ENCODE data around the gene LYRM2.
"Not testable (repeated sequence)": the region's sequence is repeated elsewhere in the genome, so short reads cannot be mapped to it uniquely, and the experiment has no call there.

The LYRM2 gene

DNA sequence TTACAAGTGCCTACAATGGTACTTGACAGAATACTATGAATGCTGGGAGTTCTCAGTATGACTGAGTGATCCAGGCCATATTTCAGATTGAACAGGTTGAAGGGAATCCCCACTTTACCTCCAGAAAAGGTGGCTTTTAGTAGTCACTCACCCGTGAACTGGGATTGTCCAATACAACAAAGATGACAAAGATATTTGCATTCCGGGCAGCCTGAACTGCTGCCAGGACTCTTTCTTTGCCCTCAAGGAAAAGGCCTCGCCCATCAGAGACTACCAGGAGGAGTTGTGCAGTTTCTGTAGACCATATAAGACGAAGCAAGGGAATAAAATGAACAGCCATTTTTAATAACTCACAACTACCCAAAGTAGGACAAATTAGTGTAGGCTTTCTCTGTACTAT lies 6.3 kb upstream of the LYRM2 start:
- no peak for DNase-seq (ENCODE audit: low spot score)

DNA sequence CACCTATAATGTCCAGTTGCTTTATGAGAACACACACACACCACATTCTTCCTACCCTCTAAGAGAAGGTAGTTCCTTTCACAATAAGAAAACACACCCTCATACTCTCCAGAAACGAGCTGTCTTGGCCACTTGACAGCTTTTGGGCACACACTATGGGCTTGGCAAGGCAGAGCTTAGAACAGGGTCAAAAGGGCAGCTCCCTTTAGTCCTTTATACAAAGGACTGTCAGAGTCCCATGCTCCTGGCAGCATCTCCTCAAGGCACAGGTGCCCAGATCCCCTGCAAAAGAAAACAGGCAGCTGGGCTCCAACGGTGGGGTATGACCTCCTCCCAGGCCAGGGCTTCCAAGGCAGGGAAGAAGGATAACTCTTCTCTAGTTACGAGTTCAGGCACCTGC lies 4.9 kb upstream of the LYRM2 start:
- no peak for DNase-seq (ENCODE audit: low spot score)

DNA sequence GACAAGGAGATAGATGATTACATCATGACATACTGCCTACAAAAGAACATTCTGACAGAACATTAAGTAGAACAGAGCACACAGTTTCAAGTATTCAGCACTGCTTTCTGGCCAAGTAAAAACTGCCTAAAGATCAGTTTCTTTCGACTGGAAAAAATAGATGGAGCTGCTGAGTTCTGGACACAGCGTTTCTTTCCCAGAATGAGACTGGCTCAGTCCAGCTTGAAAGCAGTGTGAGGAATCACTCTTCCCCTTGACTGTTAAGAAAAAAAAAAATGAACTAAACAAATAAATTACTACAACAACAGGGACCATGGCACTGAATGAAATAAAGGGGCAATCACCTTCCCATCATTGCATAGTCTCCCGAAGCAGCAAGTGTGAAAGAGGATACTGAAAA lies 4.4 kb upstream of the LYRM2 start:
- DNase-seq (ENCODE audit: low spot score): no peak

DNA sequence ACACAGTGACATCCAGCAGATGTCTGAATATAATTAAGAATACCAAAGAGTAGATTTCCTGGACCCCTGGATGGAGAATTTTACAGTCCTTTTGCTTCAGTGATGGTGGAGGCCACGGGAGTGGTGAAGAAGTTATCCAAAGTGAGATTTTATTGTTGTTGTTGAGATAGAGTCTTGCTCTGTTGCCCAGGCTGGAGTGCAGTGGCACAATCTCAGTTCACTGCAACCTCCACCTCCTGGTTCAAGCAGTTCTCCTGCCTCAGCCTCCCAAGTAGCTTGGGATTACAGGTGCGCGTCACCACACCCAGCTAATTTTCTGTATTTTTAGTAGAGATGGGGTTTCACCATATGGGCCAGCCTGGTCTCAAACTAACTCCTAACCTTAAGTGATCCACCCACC lies 3.0 kb upstream of the LYRM2 start:
- not testable (repeated sequence) for DNase-seq (ENCODE audit: low spot score)

DNA sequence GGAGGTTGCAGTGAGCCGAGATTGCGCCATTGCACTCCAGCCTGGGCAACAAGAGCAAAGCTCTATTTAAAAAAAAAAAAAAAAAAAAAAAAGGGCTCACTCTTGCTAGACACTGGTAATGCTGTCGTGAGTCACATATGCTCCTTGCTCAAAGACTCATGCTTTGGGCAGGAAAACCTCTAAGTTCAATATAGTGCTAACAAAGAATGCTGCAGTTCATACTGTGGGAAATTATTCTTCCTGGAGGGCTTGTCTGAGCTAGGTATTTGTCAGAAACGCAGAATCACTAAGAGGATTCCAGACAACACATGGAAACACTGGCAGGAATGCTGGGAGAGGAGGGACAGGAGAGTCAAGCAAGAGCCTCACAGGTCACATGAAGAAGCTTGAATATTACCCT lies 2.3 kb upstream of the LYRM2 start:
- DNase-seq (ENCODE audit: low spot score): no peak

DNA sequence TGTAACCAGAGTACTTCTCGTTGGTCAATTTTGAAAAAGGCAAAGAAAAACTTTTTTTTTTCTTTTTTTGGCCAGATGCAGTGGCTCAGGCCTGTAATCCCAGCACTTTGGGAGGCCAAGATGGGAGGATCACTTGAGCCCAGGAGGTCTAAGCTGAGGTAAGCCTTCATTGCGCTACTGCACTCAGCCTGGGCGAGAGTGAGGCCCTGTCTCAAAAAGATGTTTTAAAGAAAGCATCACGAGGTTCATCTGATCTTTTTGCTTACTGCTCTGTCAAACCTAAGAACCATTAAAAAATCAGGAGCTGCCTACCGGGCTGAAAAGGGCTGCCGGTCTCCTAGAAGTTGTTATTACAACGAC lies 607 bp downstream of the LYRM2 start:
- DNase-seq (ENCODE audit: low spot score): no peak

DNA sequence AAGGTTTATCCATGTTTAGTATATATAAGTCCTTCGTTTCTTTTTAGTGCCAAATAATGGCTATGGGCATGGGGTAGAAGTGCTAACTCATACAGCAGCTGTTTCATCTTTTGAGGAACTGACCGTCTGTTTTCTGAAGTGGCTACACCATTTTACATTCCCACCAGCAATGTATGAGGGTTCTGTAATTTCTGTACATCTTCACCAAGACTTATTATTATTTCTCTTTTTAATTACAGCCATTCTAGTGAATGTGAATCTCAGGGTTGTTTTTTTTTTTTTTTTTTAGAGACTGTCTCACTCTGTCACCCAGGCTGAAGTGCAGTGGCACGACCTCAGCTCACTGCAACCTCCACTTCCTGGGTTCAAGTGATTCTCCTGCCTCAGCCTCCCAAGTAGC lies 2.1 kb downstream of the LYRM2 start:
- DNase-seq (ENCODE audit: low spot score): not testable (repeated sequence)

DNA sequence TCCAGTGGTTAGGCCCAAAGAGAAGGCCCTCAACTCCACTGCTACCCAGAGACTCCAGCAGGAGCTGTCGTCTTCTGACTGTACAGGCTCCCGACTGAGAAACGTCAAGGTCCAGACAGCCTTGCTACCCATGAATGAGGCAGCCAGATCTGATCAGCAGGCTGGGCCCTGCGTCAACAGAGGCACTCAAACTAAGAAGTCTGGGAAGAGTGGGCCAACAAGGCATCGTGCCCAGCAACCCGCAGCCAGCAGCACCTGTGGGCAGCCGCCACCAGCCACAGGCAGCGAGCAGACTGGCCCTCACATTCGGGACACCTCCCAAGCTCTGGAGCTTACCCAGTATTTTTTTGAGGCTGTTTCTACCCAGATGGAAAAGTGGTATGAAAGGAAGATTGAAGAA lies 8.1 kb downstream of the LYRM2 start:
- DNase-seq (ENCODE audit: low spot score): no peak

DNA sequence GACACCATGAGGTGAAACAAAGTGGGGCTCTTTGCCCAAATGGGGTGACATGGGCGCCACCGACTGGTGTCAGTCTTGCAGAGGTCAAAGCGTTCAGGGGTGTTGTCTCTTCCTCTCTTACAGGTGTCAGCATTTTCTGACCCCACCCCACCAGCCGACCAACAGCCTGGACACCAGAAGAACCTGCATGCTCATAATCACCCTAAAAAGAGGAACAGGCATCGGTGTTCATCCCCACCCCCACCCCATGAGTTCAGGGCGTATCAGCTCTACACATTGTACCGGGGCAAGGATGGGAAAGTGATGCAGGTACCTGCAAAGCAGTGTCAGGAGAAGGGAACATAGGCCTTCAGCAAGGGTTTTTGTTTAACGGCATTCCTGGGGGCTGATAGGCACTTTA lies 14.8 kb downstream of the LYRM2 start:
- DNase-seq (ENCODE audit: low spot score): no peak

DNA sequence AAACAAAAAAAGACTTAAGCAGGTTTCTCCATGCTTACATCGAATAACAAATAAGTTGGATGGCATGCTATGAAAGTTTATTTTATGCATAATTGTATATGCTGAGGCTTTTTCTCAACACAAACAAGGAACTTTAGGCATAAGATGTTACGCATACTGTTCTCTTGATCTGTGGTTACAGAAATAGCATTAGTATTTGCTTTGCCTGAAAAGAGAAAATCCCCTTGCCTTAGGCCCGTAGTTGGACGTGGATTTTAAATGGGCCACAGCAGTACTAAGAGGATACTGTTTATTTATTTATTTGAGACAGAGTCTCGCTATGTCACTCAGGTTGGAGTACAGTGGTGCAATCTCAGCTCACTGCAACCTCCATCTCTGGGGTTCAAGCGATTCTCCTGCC lies 19.0 kb downstream of the LYRM2 start:
- no peak for DNase-seq (ENCODE audit: low spot score)

DNA sequence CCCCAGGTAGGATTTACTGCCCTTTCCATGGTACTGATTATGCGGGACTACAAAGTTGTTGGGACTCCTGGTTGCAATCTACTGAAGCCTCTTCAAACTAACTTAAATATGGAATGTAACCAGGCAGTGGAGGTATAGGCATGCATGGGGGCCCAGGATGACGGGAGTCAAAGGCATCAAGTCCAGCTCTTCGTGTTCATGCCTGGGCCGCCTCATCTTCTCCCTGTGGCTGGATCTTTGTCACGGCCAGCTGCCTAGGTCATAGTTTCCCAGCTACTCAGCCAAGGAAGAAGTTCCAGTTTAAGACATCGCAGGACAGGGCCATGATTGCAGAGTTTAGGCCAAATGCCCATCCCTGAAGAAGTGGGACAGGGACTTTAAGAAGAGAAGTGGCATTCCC lies 20.5 kb downstream of the LYRM2 start:
- no peak for DNase-seq (ENCODE audit: low spot score)

DNA sequence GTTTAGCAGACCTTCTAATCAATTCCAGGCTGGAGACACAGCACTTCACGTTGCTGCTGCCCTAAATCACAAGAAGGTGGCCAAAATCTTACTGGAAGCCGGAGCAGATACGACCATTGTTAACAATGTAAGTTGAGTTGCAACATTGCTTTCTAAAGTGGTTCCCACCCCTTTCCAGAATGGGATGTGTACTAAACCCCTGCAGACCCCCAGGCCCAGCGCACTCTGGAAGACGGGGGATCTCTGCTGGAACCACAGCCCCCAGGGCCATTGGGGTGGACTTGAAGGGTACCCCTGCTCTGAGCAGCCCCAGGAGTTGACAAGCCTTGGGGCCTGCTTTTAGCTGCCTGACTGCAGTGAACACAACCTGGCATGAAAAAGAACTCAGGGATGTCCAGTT lies 22.0 kb downstream of the LYRM2 start:
- DNase-seq (ENCODE audit: low spot score): no peak

DNA sequence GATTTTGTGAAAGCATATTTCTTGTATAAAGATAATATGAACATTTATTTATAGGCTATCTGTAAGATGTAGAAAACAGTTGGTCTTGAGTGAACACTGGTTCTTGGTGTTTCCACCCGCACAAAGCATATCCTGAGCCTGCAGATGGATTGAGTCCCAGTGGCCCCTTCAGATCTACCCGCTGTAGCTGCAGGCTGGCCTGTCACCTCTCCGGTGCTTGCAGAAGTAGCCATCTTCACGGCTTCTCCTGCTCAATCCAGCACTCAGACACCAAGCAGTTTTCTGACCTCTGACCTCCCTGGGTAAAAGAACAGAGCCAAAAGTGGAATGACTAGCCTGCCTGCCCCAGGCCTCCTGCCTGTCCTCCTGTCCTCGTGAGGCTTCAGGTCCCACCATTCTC lies 22.7 kb downstream of the LYRM2 start:
- DNase-seq (ENCODE audit: low spot score): no peak

DNA sequence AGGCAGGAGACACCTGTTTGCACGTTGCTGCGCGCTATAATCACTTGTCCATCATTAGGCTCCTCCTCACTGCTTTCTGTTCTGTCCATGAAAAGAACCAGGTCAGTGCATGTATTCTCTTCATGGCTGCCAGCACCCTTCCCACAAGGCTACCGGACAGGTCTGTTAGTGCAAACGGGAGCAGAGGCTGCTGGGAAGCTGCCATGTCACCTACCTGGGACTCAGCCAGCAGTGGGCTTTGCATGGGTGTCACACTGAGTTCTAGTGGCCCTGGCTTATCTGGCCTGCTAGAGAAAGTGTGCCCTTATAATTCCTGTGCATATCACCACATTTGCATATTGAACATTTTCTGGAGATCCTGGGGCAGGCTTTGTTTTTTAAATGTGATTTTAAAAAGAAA lies 24.8 kb downstream of the LYRM2 start:
- DNase-seq (ENCODE audit: low spot score): no peak

DNA sequence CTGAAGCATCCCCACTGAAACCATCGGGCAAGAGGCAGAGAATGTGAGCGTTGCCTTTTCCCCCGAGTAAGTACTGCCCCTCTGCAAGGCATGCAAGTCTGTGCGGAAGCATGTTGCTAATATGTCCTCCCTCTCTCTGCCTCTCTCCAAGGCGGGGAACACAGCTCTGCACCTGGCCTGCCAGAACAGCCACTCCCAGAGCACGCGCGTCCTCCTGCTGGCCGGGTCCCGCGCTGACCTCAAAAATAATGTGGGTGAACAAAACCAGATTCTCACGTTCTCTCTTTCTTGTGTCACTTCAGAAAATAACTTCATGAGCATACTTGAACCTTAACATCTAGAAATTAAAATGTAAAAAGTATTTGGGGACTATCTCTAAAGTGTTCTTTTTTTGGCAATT lies 26.4 kb downstream of the LYRM2 start:
- DNase-seq (ENCODE audit: low spot score): no peak

DNA sequence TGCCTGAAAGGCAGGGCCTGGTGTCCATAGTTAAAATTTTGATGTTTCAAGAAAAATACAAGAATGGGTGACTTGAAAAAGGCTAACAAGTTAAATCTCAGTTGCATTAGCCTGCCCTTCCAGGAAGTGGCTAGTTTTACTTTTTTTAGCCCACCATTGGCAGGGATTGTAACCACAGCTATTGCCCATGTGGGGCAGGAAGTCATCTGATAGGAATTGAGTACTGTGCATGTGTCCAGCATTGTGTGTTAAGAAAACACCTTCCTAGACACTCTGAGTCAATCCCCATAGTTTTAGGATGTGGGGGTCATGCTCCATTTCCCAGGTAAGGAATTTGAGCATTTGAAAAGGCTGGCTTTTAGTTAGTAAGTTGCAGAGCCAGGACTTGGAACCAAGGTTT lies 26.9 kb downstream of the LYRM2 start:
- DNase-seq (ENCODE audit: low spot score): no peak

DNA sequence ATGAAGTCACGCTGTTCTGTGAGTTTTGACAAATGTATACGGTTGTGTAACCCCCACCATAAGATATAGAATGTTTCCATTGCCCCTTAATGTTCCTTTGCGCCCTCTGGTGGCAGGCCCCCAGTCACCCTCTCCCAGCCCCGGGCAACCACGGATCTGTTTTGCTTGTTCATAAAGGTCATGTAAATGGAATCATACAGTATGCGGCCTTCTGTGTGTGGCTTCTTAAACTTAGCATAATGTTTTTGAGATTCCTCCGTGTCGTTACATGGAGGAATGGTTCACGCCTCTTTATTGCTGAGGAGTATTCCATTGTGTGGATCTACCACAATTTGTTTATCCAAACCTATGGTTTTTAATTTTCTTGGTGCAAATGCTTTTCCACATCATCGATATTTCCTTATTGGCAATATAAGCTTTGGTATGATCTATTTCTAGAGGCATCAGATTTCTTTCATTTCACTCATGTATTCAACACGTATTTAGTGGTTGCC lies 28.4 kb downstream of the LYRM2 start:
- DNase-seq (ENCODE audit: low spot score): no peak

DNA sequence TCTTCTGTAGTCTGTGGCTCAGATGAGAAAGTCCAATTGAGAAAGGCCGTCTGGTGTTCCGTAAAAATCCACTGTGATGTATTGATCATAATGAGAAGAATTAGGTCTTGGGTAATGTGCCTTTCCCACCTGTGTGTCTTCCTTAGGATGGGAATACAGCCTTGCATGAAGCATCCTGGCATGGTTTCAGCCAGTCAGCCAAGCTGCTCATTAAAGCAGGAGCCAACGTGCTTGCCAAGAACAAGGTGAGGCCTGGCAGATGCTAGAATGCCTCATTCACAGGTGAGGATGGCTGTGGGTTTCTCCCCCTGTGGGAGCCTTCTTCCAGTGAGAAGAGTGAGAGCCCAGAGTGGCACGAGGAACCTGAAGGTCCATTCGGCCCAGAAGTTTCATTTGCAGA lies 32.7 kb downstream of the LYRM2 start:
- DNase-seq (ENCODE audit: low spot score): no peak

DNA sequence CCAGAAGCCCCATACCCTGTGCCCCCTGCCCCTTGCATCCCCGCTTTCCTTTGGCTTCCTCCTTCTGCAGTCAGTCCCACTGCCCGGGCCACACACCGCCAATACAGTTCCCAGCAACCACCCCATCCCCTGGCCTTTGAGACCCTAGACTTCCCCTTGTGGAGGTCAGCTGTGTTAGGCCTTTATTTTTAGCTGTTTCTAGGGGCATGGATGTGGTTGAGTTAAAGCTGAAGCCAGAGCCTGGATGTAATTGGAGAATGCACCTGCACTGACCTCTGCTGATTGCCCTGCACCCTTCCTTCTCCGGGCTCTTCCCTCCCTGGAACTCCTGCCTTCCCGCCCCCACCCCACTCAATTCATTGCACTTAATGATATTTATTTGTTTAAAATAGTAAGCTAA lies 33.9 kb downstream of the LYRM2 start:
- DNase-seq (ENCODE audit: low spot score): no peak

DNA sequence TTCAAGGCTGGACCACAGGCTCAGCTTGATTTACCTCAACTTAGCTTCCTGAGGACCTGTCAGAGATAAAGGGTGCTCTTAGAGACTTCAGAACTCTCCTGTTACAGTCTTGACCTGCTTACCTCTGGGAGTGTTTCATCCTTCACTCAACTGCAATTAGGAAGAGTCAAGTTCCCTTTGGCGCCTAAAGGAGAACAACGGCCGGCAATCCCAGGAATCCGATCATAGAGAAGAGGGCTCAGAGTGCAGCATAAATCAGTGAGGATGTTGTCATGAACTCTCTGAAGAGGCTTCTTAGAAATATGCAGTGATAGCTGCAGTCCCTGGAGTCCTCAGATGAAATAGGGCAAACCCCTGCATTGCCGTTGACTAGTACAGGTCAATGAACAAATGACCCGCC lies 36.4 kb downstream of the LYRM2 start:
- DNase-seq (ENCODE audit: low spot score): no peak

DNA sequence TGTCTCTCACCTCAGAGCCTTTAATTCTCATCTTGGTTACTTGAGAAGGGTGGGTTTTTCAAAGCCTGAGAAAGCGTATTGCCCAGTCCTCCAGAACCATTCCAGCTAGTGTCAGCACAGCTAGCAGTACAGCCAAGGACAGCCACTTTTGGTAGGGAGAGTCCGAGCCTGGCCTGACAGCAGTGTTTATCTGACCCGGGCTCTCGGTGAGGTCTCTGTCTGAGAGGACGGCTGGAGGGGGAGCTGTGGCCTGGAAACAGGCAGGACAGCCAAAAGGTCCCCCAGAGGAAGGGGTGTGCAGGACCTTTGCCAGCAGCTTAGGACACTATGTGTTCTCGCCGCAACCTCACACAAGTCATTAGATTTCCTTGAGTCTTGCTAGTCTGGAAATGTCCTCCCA lies 38.8 kb downstream of the LYRM2 start:
- no peak for DNase-seq (ENCODE audit: low spot score)

DNA sequence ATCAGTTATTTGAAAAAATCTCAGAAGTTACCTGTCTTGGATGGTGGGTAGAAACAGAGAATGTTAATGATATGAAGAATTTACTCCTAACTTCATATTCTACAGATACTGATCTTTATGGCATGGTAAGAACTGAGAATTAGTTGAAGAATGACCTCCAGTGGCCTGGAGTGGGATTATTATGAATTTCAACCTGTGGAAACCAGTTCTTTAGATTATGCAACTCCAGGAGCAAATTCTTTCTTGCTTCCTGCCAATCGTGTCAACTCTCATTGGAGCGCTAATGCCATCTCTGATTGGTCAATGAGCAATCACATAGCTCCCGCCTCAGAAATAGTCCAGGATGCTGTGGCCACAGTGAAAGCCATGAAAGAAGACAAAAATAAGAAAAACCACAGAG lies 40.6 kb downstream of the LYRM2 start:
- DNase-seq (ENCODE audit: low spot score): no peak

DNA sequence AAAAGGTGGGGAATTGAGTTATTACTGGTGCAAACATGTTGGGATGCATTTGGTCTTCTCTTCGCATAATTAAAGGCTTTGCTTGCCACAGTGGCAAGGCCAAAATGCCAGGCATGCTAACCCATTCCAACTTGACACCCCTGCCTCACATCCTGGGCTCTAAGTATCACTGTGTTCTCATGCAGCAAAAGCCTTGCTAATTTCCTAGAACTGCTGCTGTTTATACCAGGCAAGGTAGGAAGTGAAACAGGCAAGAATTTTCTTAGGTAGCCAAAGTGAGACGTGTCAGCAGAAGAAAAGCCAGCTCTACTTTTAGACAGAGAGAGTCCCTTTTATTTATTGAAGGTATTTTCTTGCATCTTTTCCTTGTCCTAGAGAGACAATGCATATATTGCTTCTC lies 41.2 kb downstream of the LYRM2 start:
- no peak for DNase-seq (ENCODE audit: low spot score)

DNA sequence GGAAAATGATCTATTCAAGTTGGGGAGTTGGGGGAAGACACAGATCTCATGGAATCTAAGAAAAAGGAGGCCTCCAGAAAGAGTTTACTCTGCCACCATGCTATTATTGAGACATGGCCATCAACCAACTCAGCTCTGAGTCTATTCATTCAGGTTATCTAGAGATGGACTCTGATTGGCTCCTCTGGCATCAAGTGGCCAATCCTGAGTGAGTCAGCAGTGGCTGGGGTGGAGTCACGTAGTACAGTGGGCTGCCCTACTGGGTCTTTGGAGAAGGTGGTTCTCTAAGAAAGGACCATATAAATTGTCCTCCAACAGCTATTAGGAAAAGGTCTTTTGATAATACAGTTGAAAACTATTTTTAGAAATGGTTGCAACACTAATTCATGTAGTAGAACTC lies 42.1 kb downstream of the LYRM2 start:
- no peak for DNase-seq (ENCODE audit: low spot score)

DNA sequence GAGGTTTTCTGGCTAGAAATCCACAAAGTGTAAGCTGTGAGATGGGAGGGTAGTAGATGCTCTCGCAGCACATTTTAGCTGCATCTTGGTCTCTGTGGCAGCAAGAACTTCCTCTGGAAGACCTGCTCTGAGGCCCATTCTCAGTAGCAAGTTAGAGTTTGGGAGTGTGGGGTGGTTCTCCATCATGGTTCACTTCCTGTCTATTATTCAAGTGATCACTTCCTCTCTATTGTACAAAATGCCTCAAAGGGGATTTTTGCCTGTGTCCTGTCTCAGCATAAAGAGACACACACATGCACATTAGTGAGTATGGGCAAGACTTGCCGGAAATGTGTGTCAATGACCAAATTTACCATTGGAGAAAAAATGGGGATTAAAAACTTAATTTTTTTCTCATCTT lies 42.5 kb downstream of the LYRM2 start:
- DNase-seq (ENCODE audit: low spot score): no peak

All from left forelimb (tissue), 1 donor.